Lower lobe of right lung (tissue), 2 donors: Measurements from ENCODE around the gene DIPK1B. TPM values are rescaled to one million over a fixed set of nuclear protein-coding genes. Genes with fewer than 3 reads are reported as not detected.

Experiments
- ATAC-seq, 2 donors: fragments of 200-7000 bp; cut with Tn5 transposase; one replicate each; pipeline ENCODE4 v1.9.1; 2020 to 2022; ENCODE audit warnings: mild to moderate bottlenecking in 2 of 2, moderate library complexity in 2 of 2
- DNase-seq: peaks from one replicate; pipeline ENCODE4 v3.0.0-alpha.2; 2020
- H3K27ac ChIP-seq: fragments of 200-600 bp; one replicate; pipeline ENCODE4 v1.8.0; 2022
- H3K27me3 ChIP-seq: fragments of 200-600 bp; one replicate; pipeline ENCODE4 v1.8.0; 2022; ENCODE audit warnings: low read depth
- H3K36me3 ChIP-seq: fragments of 200-600 bp; one replicate; pipeline ENCODE4 v1.8.0; 2022; ENCODE audit warnings: mild to moderate bottlenecking
- H3K4me1 ChIP-seq: fragments of 200-600 bp; one replicate; pipeline ENCODE4 v1.8.0; 2022
- H3K4me3 ChIP-seq: fragments of 200-600 bp; one replicate; pipeline ENCODE4 v1.8.0; 2022; ENCODE audit warnings: mild to moderate bottlenecking
- H3K9me3 ChIP-seq: fragments of 200-600 bp; one replicate; pipeline ENCODE4 v1.8.0; 2022
- CTCF ChIP-seq: fragments of 200-600 bp; IDR thresholded peaks from one replicate; pipeline ENCODE4 v1.8.0; 2022; ENCODE audit warnings: antibody characterized with exemption, mild to moderate bottlenecking
- intact Hi-C: fragments of 100-400 bp; cut with DNase I; formaldehyde crosslinking; loops from one replicate; pipeline ENCODE4 v1.11.0; 2022
- total RNA-seq: library from RNA; stranded (reverse); fragmentation: NEBNext Ultra II Directional; extraction: Animal tissue kit (Norgen Biotek cat#: 25700); gene quantifications from one replicate; pipeline ENCODE4 v1.2.1, GENCODE V29; 2021
- donor health status: DM: no; HTN: yes; CAD: no; lungs with severe emphysema.

Gene DIPK1B
- total RNA-seq, 1 donor from 2014 or later = 15.1 TPM

GRCh38 chr9:136729926-136730325, 17.6 kb downstream of the DIPK1B start:
- Histone ChIP-seq H3K4me3 (no peak overlapping the region), H3K9me3 (no peaks in the 10 kb centered on the region), H3K27me3 (no peaks in the 10 kb centered on the region), H3K4me1 (peaks cover 31% of the 10 kb centered on the region), H3K36me3 (peaks cover 19% of the 10 kb centered on the region), H3K27ac (no peak overlapping the region)
- no peak for DNase-seq
- no peak for TF ChIP-seq CTCF
- intact Hi-C loops = no loop called here
- ATAC-seq = no peak

GRCh38 chr9:136732444-136733178, 20.2 kb downstream of the DIPK1B start:
- no peak for DNase-seq
- TF ChIP-seq CTCF = no peak

GRCh38 chr9:136733611-136734010, 21.2 kb downstream of the DIPK1B start:
- ATAC-seq (no peak), DNase-seq (no peak)
- TF ChIP-seq CTCF = no peak
- no peak overlapping the region for H3K4me3 ChIP-seq
- peaks cover 7% of the 10 kb centered on the region for H3K4me1 ChIP-seq
- intact Hi-C loops = no loop called here
- H3K36me3 ChIP-seq = no peaks in the 10 kb centered on the region
- H3K27me3 ChIP-seq = no peaks in the 10 kb centered on the region
- no peak overlapping the region for H3K27ac ChIP-seq
- H3K9me3 ChIP-seq = no peaks in the 10 kb centered on the region

More at GRCh38 chr9:136732444-136733178, 20.2 kb downstream of the DIPK1B start:
- Histone ChIP-seq H3K27ac (no peak overlapping the region), H3K4me1 (peaks cover 7% of the 10 kb centered on the region), H3K4me3 (no peak overlapping the region), H3K36me3 (no peaks in the 10 kb centered on the region), H3K27me3 (no peaks in the 10 kb centered on the region), H3K9me3 (no peaks in the 10 kb centered on the region)
- no peak for ATAC-seq
- intact Hi-C loops = no loop called here

GRCh38 chr9:136734837-136735496, 22.6 kb downstream of the DIPK1B start:
- Histone ChIP-seq H3K4me3 (no peak overlapping the region), H3K27ac (no peak overlapping the region), H3K27me3 (peaks cover 2% of the 10 kb centered on the region), H3K9me3 (no peaks in the 10 kb centered on the region), H3K36me3 (no peaks in the 10 kb centered on the region), H3K4me1 (no peaks in the 10 kb centered on the region)
- TF ChIP-seq CTCF = no peak
- ATAC-seq (no peak), DNase-seq (no peak)
- intact Hi-C loops = no loop called here

GRCh38 chr9:136735812-136736480, 23.6 kb downstream of the DIPK1B start:
- Histone ChIP-seq H3K27ac (no peak overlapping the region), H3K4me3 (no peak overlapping the region), H3K27me3 (peaks cover 10% of the 10 kb centered on the region), H3K4me1 (peaks cover 2% of the 10 kb centered on the region), H3K36me3 (no peaks in the 10 kb centered on the region), H3K9me3 (no peaks in the 10 kb centered on the region)
- TF ChIP-seq CTCF = no peak
- intact Hi-C loops = no loop called here
- no peak for ATAC-seq
- no peak for DNase-seq
